ENCODE data around the gene SLC31A2.

- TF ChIP-seq POLR2A (IDR thresholded peaks at IDR 0.05; ENCODE audit: low read length): no peak
- TF ChIP-seq GATA1 (IDR thresholded peaks at IDR 0.05; ENCODE audit: low read depth, low read length): no peak
These were observed 33.7 kb downstream of the SLC31A2 start for GRCh38 chr9:113184539-113184938.
